Tibial nerve (tissue), 4 donors: Measurements from ENCODE around the gene TTC3. TPM values are rescaled to one million over a fixed set of nuclear protein-coding genes. Genes with fewer than 3 reads are reported as not detected.
"Not testable (repeated sequence)": the region's sequence is repeated elsewhere in the genome, so short reads cannot be mapped to it uniquely, and the experiment has no call there.

ENCODE experiments used
- DNase-seq, 2 donors: peaks; one replicate each; pipeline ENCODE4 v3.0.0-alpha.2; 2019; ENCODE audit warnings: low spot score in 2 of 2
- H3K27ac ChIP-seq, 4 donors: fragments of 200-600 bp; sonication (generic) in 3 of 4; one replicate each; pipeline ENCODE4 v1.5.1; 2017 to 2019; ENCODE audit warnings: mild to moderate bottlenecking in 1 of 4
- H3K27me3 ChIP-seq, 2 donors: fragments of 200-600 bp; sonication (generic) in 1 of 2; one replicate each; pipeline versions ENCODE4 v1.5.1 to v1.6.0; 2017 to 2019
- H3K36me3 ChIP-seq, 3 donors: fragments of 200-600 bp; sonication (generic); one replicate each; pipeline ENCODE4 v1.5.1; 2018 to 2019
- H3K4me1 ChIP-seq, 4 donors: fragments of 200-600 bp; sonication (generic) in 3 of 4; one replicate each; pipeline ENCODE4 v1.5.1; 2017 to 2019
- H3K4me3 ChIP-seq, 4 donors: fragments of 200-600 bp; sonication (generic) in 3 of 4; one replicate each; pipeline ENCODE4 v1.5.1; 2017 to 2019; ENCODE audit warnings: mild to moderate bottlenecking in 1 of 4, moderate library complexity in 1 of 4
- H3K9me3 ChIP-seq, 4 donors: fragments of 200-600 bp; sonication (generic) in 3 of 4; one replicate each; pipeline ENCODE4 v1.5.1; 2017 to 2019
- CTCF ChIP-seq, 5 experiments: fragments of 200-600 bp in 3 of 5; fragments of 450-650 bp in 2 of 5; sonication (generic) in 3 of 5; IDR thresholded peaks; one replicate each; pipeline ENCODE4 v1.5.1; 2016 to 2019; ENCODE audit warnings: antibody characterized with exemption in 5 of 5, mild to moderate bottlenecking in 3 of 5, moderate library complexity in 2 of 5
- EP300 ChIP-seq, 2 donors: sonication (generic); formaldehyde crosslinking; IDR thresholded peaks; one replicate each; pipeline ENCODE4 v1.6.1; 2017; ENCODE audit warnings: antibody characterized with exemption in 2 of 2, mild to moderate bottlenecking in 1 of 2
- POLR2A ChIP-seq, 2 donors: fragments of 450-650 bp; IDR thresholded peaks; one replicate each; pipeline ENCODE4 v1.6.1; 2017; ENCODE audit warnings: antibody characterized with exemption in 2 of 2, mild to moderate bottlenecking in 2 of 2, moderate library complexity in 2 of 2
- WGBS, 2 donors: methylation state at CpG; one replicate each; pipeline ENCODE4 v1.1.5; 2018; 5-methylcytosine and 5-hydroxymethylcytosine counted together
- total RNA-seq, 4 donors: library from RNA; depleted of rRNA; stranded (reverse); fragments of >200 nt; gene quantifications; one replicate each; pipeline ENCODE4 v1.1.0, GENCODE V29; 2016

The TTC3 gene
- total RNA-seq, 4 donors from 2014 or later = 136 to 259 (median 158) TPM

GRCh38 chr21:37106998-37107397, 33.9 kb downstream of the TTC3 start:
- DNase-seq = no peak
- Histone ChIP-seq H3K4me1 (no peaks in the 10 kb centered on the region), H3K27me3 (no peaks in the 10 kb centered on the region), H3K36me3 (peaks cover 2 to 21% (median 6%) of the 10 kb centered on the region in 3 donors), H3K27ac (no peak overlapping the region), H3K4me3 (no peak overlapping the region), H3K9me3 (peaks cover 0 to 8% (median 0%) of the 10 kb centered on the region in 4 donors)
- TF ChIP-seq POLR2A (IDR thresholded peaks at IDR 0.05) (no peak), CTCF (IDR thresholded peaks at IDR 0.05) (no peak), EP300 (IDR thresholded peaks at IDR 0.05) (no peak)
- 98 to 99% methylated on average over 2 of the region's 2 CpGs for WGBS, 2 donors

- H3K27me3 ChIP-seq, H3K9me3 ChIP-seq, H3K27ac ChIP-seq, H3K4me3 ChIP-seq, DNase-seq, H3K4me1 ChIP-seq: not testable (repeated sequence)
- 94 to 96% methylated on average over 6 of the region's 6 CpGs for WGBS, 2 donors
- peaks cover 2 to 25% (median 6%) of the 10 kb centered on the region in 3 donors for H3K36me3 ChIP-seq
Observed at GRCh38 chr21:37111029-37111428, 38.0 kb downstream of the TTC3 start.

- not testable (repeated sequence) for H3K9me3 ChIP-seq, DNase-seq, H3K4me3 ChIP-seq, H3K27ac ChIP-seq, H3K4me1 ChIP-seq, H3K27me3 ChIP-seq
- peaks cover 0 to 27% (median 0%) of the 10 kb centered on the region in 3 donors for H3K36me3 ChIP-seq
- 93 to 100% methylated on average over 2 to 3 of the region's 3 CpGs for WGBS, 2 donors
Observed at GRCh38 chr21:37114301-37114700, 41.2 kb downstream of the TTC3 start.

GRCh38 chr21:37116459-37116858, 43.4 kb downstream of the TTC3 start:
- H3K9me3 ChIP-seq, H3K27ac ChIP-seq, DNase-seq, H3K27me3 ChIP-seq, H3K4me3 ChIP-seq, H3K4me1 ChIP-seq: not testable (repeated sequence)
- WGBS, 2 donors = 90 to 93% methylated on average over 2 of the region's 2 CpGs
- H3K36me3 ChIP-seq = peaks cover 0 to 29% (median 0%) of the 10 kb centered on the region in 3 donors

- no peak for TF ChIP-seq EP300 (IDR thresholded peaks at IDR 0.05)
- no peak for TF ChIP-seq POLR2A (IDR thresholded peaks at IDR 0.05)
- no peak for TF ChIP-seq CTCF (IDR thresholded peaks at IDR 0.05)
- no peaks in the 10 kb centered on the region for H3K4me1 ChIP-seq
Observed at GRCh38 chr21:37117204-37117603, 44.1 kb downstream of the TTC3 start.

GRCh38 chr21:37118187-37118826, 45.3 kb downstream of the TTC3 start:
- Histone ChIP-seq H3K36me3 (peaks cover 0 to 34% (median 0%) of the 10 kb centered on the region in 3 donors), H3K27me3 (no peaks in the 10 kb centered on the region), H3K27ac (no peak overlapping the region), H3K9me3 (no peaks in the 10 kb centered on the region), H3K4me1 (no peaks in the 10 kb centered on the region), H3K4me3 (no peak overlapping the region)
- 95 to 100% methylated on average over 1 of the region's 1 CpG for WGBS, 2 donors
- TF ChIP-seq CTCF (IDR thresholded peaks at IDR 0.05) (no peak), POLR2A (IDR thresholded peaks at IDR 0.05) (no peak), EP300 (IDR thresholded peaks at IDR 0.05) (no peak)
- no peak for DNase-seq

More at GRCh38 chr21:37117204-37117603, 44.1 kb downstream of the TTC3 start:
- no peak for DNase-seq
- no peak overlapping the region for H3K27ac ChIP-seq
- no peak overlapping the region for H3K4me3 ChIP-seq
- peaks cover 0 to 29% (median 0%) of the 10 kb centered on the region in 3 donors for H3K36me3 ChIP-seq
- no peaks in the 10 kb centered on the region for H3K27me3 ChIP-seq
- no peaks in the 10 kb centered on the region for H3K9me3 ChIP-seq
